Immature natural killer cell (primary cell): ENCODE data around the gene GJA10. TPM values are rescaled to one million over a fixed set of nuclear protein-coding genes. Genes with fewer than 3 reads are reported as not detected.

ENCODE experiments used
- DNase-seq, 3 donors: peaks; one replicate each; pipeline ENCODE4 v3.0.0; 2022; ENCODE audit warnings: mixed read lengths in 1 of 3
- H3K27ac Mint-ChIP-seq, 6 donors: one replicate each; pipeline ENCODE4 v1.8.0; 2020; ENCODE audit warnings: mixed read lengths in 6 of 6, mild to moderate bottlenecking in 5 of 6, inconsistent platforms in 4 of 6, moderate library complexity in 3 of 6
- H3K27me3 Mint-ChIP-seq, 3 donors: one replicate each; pipeline ENCODE4 v1.8.0; 2020 to 2021; ENCODE audit warnings: low read depth in 3 of 3, mild to moderate bottlenecking in 3 of 3, mixed read lengths in 3 of 3, moderate library complexity in 3 of 3, inconsistent platforms in 1 of 3
- H3K36me3 Mint-ChIP-seq, 3 donors: one replicate each; pipeline ENCODE4 v1.8.0; 2020; ENCODE audit warnings: mixed read lengths in 3 of 3, inconsistent platforms in 2 of 3, mild to moderate bottlenecking in 2 of 3
- H3K4me1 Mint-ChIP-seq, 2 donors: one replicate each; pipeline ENCODE4 v1.8.0; 2020; ENCODE audit warnings: inconsistent platforms in 2 of 2, mild to moderate bottlenecking in 2 of 2, mixed read lengths in 2 of 2, moderate library complexity in 1 of 2
- H3K4me3 Mint-ChIP-seq, 5 donors: one replicate each; pipeline ENCODE4 v1.8.0; 2020; ENCODE audit warnings: mild to moderate bottlenecking in 5 of 5, mixed read lengths in 5 of 5, inconsistent platforms in 3 of 5, moderate library complexity in 3 of 5
- H3K9me3 Mint-ChIP-seq, 6 donors: one replicate each; pipeline ENCODE4 v1.8.0; 2020; ENCODE audit warnings: mild to moderate bottlenecking in 6 of 6, mixed read lengths in 6 of 6, inconsistent platforms in 4 of 6, moderate library complexity in 3 of 6
- polyA plus RNA-seq, 3 donors: library from polyadenylated mRNA; unstranded; fragments of 300-500 nt; fragmentation: Illumina TruSeq; gene quantifications; one replicate each; pipeline ENCODE4 v1.2.3, GENCODE V29; 2021

Gene GJA10
- polyA plus RNA-seq, 3 donors from 2014 or later, result not detected

DNA sequence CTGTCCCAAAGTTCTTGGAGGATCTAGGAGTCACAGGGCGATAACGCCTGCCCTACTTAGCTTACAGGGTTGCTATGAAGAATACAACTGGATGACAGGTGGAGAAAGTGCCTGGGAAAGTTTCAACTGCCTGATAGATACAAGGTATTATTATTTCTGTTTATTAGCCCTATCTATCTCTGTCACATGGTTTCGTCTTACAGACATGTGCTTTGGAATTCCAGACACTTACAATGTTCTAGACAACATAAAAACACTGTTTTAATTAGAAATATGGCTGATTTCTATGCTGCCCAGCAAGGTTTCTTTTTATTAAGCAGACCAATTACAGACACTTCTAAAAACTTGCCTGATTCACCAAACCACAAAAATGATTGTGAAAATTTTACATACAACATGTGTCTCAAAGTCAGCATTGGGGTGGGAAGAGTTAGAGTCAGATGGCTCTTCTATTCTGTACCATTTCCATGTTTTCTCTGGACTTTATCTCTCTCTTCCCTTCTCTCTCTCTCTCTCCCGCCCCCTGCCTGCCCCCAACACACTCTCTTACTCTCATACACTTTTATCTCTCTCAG, 50.0 kb downstream of the GJA10 start:
- H3K27ac Mint-ChIP-seq, result peak overlapping the region in 3 of 6 donors; percentile 6 to 82 (median 8)
- H3K36me3 Mint-ChIP-seq, result peaks cover under 1 to 11% (median 5%) of the 10 kb centered on the region in 3 donors
- no peak for DNase-seq
- no peak overlapping the region for H3K4me3 Mint-ChIP-seq
- H3K9me3 Mint-ChIP-seq, result no peaks in the 10 kb centered on the region
- peaks cover 8 to 16% of the 10 kb centered on the region in 2 donors for H3K4me1 Mint-ChIP-seq
- H3K27me3 Mint-ChIP-seq, result peaks cover 0 to 2% (median 0%) of the 10 kb centered on the region in 3 donors

- Mint-ChIP-seq H3K27ac (peak overlapping the region in 3 of 6 donors; percentile 6 to 82 (median 8)), H3K36me3 (peaks cover 6 to 18% (median 12%) of the 10 kb centered on the region in 3 donors), H3K4me3 (no peak overlapping the region), H3K4me1 (peaks cover 11 to 16% of the 10 kb centered on the region in 2 donors), H3K27me3 (peaks cover 0 to 2% (median 0%) of the 10 kb centered on the region in 3 donors), H3K9me3 (no peaks in the 10 kb centered on the region)
- peak; percentile 23 to 30 (median 25) for DNase-seq
Measured at GRCh38 chr6:89944826-89945407, 50.6 kb downstream of the GJA10 start.

Other genes starting within 250 kb of the GJA10 start
- gene MDN1, start 74.7 kb upstream of the GJA10 start, polyA plus RNA-seq, result 1 to 10 TPM; 2.6 to 9.3 (median 3.1) TPM
- gene CASP8AP2, start 64.6 kb upstream of the GJA10 start, polyA plus RNA-seq, result 10 to 100 TPM in 2 of 3 donors, 1 to 10 TPM in 1; 7.8 to 52.1 (median 19.5) TPM